ENCODE measurements around the gene SLC39A12. TPM values are rescaled to one million over a fixed set of nuclear protein-coding genes. Genes with fewer than 3 reads are reported as not detected.

The SLC39A12 gene
- total and polyA plus RNA-seq, 2 of the 8 experiments (the other 6 are each of a cell fraction or from before 2014, with no cell fraction given) = not detected

DNA sequence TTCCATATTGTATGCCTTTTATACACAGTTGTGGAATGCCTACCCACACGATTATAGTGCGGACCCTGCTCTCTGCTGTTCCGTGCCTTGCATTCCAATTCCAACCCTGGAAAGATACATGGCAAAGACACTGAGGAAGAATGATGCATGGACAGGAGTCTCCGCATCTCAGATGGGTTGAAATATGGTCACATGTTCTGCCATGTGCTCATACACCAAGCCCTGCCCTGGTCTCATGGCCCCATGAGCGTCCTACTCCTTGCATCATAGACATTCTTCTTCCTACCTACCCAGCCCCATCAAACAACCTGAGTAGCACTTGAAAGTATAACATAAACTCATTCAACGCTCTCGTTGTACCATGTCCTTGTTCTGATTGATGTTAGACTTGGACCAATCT lies 6.3 kb downstream of the SLC39A12 start (continued):
- TF ChIP-seq, protein P1, sequence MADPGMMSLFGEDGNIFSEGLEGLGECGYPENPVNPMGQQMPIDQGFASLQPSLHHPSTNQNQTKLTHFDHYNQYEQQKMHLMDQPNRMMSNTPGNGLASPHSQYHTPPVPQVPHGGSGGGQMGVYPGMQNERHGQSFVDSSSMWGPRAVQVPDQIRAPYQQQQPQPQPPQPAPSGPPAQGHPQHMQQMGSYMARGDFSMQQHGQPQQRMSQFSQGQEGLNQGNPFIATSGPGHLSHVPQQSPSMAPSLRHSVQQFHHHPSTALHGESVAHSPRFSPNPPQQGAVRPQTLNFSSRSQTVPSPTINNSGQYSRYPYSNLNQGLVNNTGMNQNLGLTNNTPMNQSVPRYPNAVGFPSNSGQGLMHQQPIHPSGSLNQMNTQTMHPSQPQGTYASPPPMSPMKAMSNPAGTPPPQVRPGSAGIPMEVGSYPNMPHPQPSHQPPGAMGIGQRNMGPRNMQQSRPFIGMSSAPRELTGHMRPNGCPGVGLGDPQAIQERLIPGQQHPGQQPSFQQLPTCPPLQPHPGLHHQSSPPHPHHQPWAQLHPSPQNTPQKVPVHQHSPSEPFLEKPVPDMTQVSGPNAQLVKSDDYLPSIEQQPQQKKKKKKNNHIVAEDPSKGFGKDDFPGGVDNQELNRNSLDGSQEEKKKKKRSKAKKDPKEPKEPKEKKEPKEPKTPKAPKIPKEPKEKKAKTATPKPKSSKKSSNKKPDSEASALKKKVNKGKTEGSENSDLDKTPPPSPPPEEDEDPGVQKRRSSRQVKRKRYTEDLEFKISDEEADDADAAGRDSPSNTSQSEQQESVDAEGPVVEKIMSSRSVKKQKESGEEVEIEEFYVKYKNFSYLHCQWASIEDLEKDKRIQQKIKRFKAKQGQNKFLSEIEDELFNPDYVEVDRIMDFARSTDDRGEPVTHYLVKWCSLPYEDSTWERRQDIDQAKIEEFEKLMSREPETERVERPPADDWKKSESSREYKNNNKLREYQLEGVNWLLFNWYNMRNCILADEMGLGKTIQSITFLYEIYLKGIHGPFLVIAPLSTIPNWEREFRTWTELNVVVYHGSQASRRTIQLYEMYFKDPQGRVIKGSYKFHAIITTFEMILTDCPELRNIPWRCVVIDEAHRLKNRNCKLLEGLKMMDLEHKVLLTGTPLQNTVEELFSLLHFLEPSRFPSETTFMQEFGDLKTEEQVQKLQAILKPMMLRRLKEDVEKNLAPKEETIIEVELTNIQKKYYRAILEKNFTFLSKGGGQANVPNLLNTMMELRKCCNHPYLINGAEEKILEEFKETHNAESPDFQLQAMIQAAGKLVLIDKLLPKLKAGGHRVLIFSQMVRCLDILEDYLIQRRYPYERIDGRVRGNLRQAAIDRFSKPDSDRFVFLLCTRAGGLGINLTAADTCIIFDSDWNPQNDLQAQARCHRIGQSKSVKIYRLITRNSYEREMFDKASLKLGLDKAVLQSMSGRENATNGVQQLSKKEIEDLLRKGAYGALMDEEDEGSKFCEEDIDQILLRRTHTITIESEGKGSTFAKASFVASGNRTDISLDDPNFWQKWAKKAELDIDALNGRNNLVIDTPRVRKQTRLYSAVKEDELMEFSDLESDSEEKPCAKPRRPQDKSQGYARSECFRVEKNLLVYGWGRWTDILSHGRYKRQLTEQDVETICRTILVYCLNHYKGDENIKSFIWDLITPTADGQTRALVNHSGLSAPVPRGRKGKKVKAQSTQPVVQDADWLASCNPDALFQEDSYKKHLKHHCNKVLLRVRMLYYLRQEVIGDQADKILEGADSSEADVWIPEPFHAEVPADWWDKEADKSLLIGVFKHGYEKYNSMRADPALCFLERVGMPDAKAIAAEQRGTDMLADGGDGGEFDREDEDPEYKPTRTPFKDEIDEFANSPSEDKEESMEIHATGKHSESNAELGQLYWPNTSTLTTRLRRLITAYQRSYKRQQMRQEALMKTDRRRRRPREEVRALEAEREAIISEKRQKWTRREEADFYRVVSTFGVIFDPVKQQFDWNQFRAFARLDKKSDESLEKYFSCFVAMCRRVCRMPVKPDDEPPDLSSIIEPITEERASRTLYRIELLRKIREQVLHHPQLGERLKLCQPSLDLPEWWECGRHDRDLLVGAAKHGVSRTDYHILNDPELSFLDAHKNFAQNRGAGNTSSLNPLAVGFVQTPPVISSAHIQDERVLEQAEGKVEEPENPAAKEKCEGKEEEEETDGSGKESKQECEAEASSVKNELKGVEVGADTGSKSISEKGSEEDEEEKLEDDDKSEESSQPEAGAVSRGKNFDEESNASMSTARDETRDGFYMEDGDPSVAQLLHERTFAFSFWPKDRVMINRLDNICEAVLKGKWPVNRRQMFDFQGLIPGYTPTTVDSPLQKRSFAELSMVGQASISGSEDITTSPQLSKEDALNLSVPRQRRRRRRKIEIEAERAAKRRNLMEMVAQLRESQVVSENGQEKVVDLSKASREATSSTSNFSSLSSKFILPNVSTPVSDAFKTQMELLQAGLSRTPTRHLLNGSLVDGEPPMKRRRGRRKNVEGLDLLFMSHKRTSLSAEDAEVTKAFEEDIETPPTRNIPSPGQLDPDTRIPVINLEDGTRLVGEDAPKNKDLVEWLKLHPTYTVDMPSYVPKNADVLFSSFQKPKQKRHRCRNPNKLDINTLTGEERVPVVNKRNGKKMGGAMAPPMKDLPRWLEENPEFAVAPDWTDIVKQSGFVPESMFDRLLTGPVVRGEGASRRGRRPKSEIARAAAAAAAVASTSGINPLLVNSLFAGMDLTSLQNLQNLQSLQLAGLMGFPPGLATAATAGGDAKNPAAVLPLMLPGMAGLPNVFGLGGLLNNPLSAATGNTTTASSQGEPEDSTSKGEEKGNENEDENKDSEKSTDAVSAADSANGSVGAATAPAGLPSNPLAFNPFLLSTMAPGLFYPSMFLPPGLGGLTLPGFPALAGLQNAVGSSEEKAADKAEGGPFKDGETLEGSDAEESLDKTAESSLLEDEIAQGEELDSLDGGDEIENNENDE (IDR thresholded peaks at IDR 0.05; ENCODE audit: insufficient replicate concordance, low read length) = no peak
- TF ChIP-seq BACH1 (IDR thresholded peaks at IDR 0.05; ENCODE audit: low read length) = no peak
- no peak for TF ChIP-seq RFX5 (IDR thresholded peaks at IDR 0.05; ENCODE audit: borderline replicate concordance, low read depth, low read length)
- TF ChIP-seq MAFK (IDR thresholded peaks at IDR 0.05; ENCODE audit: low read depth, low read length) = no peak
- no peak for TF ChIP-seq HDAC6 (IDR thresholded peaks at IDR 0.05; ENCODE audit: low read depth, low read length)
- no peak for TF ChIP-seq NANOG (IDR thresholded peaks at IDR 0.05; ENCODE audit: insufficient read depth, low read depth, low read length, poor library complexity, severe bottlenecking)
- TF ChIP-seq POLR2AphosphoS5 (IDR thresholded peaks at IDR 0.05; ENCODE audit: low read depth, low read length) = no peak
- TF ChIP-seq, protein P2, sequence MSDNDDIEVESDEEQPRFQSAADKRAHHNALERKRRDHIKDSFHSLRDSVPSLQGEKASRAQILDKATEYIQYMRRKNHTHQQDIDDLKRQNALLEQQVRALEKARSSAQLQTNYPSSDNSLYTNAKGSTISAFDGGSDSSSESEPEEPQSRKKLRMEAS (IDR thresholded peaks at IDR 0.05) = no peak
- no peak for TF ChIP-seq NRF1 (IDR thresholded peaks at IDR 0.05; ENCODE audit: low read depth, low read length)
- TF ChIP-seq EP300 (IDR thresholded peaks at IDR 0.05; ENCODE audit: borderline replicate concordance in 1 of 2, low read depth in 2 of 2, low read length in 2 of 2) = no peak
- TF ChIP-seq BRCA1 (IDR thresholded peaks at IDR 0.05; ENCODE audit: low read depth, low read length) = no peak
- no peak for TF ChIP-seq SP2 (IDR thresholded peaks at IDR 0.05; ENCODE audit: low read length)
- TF ChIP-seq SIRT6 (IDR thresholded peaks at IDR 0.05; ENCODE audit: low read length) = no peak
